MV-4-11 (cell line): Measurements from ENCODE around the gene L2HGDH.
"Not testable (repeated sequence)": the region's sequence is repeated elsewhere in the genome, so short reads cannot be mapped to it uniquely, and the experiment has no call there.

Experiments used
- DNase-seq: peaks from one replicate; lab custom pipeline; 2025; lab: John Stamatoyannopoulos, UW

L2HGDH gene

GRCh38 chr14:50339178-50339804, 27.3 kb upstream of the L2HGDH start:
- DNase-seq = no peak

DNA sequence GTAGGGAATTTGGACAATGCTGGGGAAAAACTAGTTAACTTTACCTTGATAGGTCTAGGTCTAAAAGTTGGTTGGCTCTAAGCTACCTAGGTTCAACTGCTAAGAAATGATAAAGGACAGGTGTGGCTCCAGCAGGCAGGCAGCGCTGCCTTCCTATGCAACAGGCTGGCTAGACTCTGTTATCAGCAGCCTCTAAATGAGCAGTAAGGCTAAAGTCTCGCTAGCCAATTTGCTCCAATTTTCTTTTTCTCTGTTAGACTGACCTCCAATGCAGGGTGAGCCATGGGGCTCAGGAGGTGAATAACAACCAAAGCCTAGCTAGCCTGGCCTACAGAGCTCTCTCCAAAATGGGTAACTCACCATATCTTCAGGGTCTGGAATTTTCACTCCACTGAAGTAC, 26.6 kb upstream of the L2HGDH start:
- DNase-seq = no peak

DNA sequence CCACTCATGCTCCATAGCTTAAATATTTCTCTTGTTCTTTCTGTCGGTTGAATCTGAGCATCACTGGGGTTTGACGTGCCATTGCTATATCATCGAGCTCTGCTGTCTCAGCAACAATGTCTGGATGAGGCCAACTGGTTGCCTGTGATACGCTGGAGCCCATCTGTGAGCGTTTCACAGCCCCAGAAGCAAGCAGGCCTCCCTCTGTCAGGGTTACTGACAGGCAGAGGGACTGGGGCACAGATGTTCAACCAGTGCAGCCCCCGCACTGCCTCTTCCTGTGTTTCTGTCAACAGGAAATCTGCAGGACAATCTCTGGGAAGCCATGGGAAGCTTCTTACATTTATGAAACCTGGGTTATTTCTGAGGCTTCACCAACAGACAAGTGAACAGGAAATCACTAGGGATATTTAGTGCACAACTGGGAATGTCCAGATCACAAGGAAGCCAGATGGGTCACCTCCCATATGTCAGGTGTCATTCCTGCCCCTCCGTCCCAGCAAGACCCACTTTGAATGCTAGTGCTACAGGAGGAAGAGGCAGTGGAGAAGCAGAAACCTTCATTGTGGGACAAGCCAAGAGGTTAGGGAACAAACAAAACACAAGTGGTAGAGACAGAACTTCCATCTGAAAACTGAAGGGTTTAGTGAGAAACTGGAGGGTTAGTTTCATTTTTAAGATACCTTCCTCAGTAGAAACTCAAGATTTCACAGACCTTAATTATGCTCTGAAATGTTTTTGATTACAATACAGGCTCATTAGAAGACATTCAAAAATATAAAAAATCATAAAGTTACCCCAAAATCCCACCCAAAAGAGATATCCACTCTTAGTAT, 24.2 kb upstream of the L2HGDH start:
- peak; percentile 12 for DNase-seq

DNA sequence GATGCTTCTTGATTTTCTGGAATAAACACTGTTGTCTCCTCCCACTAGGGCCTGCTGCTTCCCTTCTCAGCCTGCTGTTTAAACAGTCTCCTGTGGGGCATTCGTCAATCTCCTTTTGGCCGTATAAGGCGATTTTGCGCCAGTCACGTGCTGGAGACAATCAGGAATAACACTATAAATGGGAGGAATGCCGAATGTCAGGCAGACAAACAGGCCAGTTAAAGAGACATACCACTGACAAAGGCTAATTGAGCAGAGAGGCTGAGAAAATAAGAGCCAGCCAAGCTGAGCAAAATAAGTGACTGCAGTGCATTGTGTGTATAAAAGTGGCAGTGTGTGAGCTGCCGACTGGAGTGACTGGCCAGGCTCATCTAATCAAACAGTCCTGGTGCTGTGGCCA, 23.4 kb upstream of the L2HGDH start:
- no peak for DNase-seq

DNA sequence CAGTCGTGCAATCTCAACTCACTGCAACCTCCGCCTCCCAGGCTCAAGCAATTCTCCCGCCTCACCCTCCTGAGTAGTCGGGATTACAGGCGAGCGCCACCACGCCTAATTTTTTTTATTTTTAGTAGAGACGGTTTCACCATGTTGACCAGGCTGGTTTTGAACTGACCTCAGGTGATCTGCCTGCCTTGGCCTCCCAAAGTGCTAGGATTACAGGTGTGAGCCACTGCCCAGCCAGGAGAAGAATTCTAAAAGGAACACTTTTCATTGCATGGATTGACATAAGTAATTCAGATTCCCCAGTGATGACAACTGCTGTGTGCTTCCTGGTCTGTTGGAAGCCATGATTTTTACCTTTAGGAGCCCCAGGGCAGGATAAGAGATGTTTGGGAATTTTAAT, 22.2 kb upstream of the L2HGDH start:
- no peak for DNase-seq

GRCh38 chr14:50333014-50333509, 21.0 kb upstream of the L2HGDH start:
- DNase-seq = no peak

GRCh38 chr14:50331596-50331995, 19.6 kb upstream of the L2HGDH start:
- DNase-seq = no peak

DNA sequence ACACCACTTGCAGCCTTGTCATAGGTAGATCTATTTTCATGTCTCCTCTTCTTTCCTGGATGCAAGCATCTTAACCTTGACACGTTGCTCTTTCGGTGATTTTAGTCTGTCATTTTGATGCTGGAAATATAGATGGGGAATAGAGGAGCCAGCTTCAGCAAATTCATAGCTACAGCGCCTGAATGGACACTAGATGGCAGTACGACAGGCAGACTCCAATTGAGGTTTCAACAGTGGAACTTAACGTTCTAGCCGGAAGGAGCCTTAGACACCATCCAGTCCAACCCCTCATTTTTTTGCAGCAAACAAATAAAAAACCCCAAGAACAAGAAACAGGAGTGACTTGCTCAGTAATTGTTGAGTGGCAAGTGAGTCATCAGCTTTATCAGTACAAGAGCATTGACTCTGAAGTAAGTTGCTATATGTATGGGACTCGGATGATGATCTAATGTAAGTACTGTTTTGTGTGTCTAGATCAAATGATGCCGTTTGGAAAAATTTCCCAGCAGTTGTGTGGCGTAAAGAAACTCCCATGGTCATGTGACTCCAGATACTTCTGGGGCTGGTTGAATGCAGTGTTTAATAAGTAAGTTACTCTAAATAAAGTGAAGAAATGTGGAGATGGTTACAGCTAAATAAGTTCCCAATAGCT, 9.1 kb upstream of the L2HGDH start:
- peak; percentile 89 for DNase-seq

- no peak for DNase-seq
Observed at GRCh38 chr14:50320283-50320682, 8.3 kb upstream of the L2HGDH start.

DNA sequence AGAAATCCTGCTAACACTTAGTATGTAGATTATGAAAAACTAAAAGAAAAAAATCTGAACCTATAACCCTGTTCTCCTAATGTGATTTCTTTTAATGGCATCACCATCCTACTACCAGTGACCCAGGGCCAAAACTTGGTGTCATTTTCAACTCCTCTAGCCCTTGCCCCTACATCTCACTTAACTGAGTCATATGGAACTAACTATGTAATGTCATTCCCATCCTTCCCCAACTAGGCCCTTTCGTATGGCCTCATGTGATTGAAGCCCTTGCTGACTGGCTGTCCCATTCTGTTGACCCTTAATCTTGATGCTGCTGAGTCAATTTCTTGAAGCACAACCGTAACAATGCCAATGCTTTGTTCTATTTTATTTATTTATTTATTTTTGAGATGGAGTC, 7.7 kb upstream of the L2HGDH start:
- no peak for DNase-seq

GRCh38 chr14:50319293-50319692, 7.3 kb upstream of the L2HGDH start:
- DNase-seq = no peak

GRCh38 chr14:50318031-50318626, 6.1 kb upstream of the L2HGDH start:
- DNase-seq = peak; percentile 16

- DNase-seq = not testable (repeated sequence)
Observed at GRCh38 chr14:50314098-50314497, 2.1 kb upstream of the L2HGDH start.

GRCh38 chr14:50312734-50313054, 665 bp upstream of the L2HGDH start:
- no peak for DNase-seq

GRCh38 chr14:50311337-50311971, 575 bp downstream of the L2HGDH start:
- DNase-seq = no peak

- DNase-seq = no peak
Observed at GRCh38 chr14:50310445-50310844, 1.6 kb downstream of the L2HGDH start.

GRCh38 chr14:50308363-50308915, 3.6 kb downstream of the L2HGDH start:
- DNase-seq = no peak

- peak; percentile 96 for DNase-seq
Observed at GRCh38 chr14:50303744-50304471, 8.1 kb downstream of the L2HGDH start.

DNA sequence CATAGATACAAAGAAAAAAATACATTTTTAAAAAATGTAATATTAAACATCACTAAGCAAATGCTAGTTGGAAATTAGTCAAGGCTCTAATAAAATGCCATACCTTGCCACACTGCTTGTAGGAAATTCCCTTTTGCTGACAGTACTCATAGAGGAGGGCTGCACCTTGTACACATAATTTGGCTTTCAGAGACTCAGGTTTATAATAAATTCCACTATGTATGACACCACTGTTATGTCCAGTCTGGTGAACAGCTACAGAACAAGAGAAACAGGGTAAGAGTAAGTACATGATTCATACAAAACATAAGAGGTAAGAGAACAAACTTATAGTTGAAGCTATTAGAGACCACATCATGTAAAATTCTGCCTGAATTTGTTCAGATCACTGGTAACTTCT, 10.1 kb downstream of the L2HGDH start:
- no peak for DNase-seq

DNA sequence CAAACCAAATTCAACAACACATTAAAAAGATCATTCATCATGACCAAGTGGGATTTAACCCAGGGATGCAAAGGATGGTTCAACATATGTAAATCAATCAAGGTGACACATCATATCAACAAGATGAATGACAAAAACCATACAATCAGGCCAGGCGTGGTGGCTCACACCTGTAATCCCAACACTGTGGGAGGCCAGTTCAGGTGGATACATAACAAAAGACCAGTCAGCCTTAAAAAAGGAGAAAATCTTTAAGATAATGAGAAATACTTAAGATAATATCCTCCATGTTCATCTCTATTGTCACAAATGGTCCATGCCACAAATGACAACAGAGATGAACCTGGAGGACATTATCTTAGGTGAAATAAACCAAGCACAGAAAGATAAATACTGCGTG, 12.4 kb downstream of the L2HGDH start:
- no peak for DNase-seq

- no peak for DNase-seq
Observed at GRCh38 chr14:50290306-50290705, 21.7 kb downstream of the L2HGDH start.
